Bronchial epithelial cell (primary cell): ENCODE measurements around the gene SLC35G3. TPM values are rescaled to one million over a fixed set of nuclear protein-coding genes. Genes with fewer than 3 reads are reported as not detected.
"Not testable (repeated sequence)": the region's sequence is repeated elsewhere in the genome, so short reads cannot be mapped to it uniquely, and the experiment has no call there.

Source experiments
- DNase-seq: peaks from one replicate; pipeline ENCODE4 v3.0.0-alpha.2; 2010; ENCODE audit warnings: low read depth
- FAIRE-seq: peaks from 2 replicates; lab custom pipeline; 2011; peaks lifted over from hg19 to GRCh38; lab: Jason Lieb, UNC
- H3K27me3 ChIP-seq: 2 replicates; pipeline ENCODE4 v1.5.1; 2011; ENCODE audit warnings: low read length; ENCODE audit not compliant: control insufficient read depth, insufficient read depth
- H3K36me3 ChIP-seq: 2 replicates; pipeline ENCODE4 v1.5.1; 2011; ENCODE audit warnings: low read length; ENCODE audit not compliant: control insufficient read depth, insufficient read depth
- H3K4me3 ChIP-seq: 2 replicates; pipeline ENCODE4 v1.5.1; 2011; ENCODE audit warnings: mild to moderate bottlenecking, low read depth, low read length, control low read depth
- CTCF ChIP-seq: IDR thresholded peaks from 2 replicates; pipeline ENCODE4 v1.5.1; 2011; ENCODE audit warnings: mild to moderate bottlenecking, moderate library complexity, low read length, control low read depth, inconsistent platforms; ENCODE audit not compliant: insufficient read depth, severe bottlenecking
- total RNA-seq: library from RNA; depleted of rRNA; stranded (reverse); fragments of >200 nt; gene quantifications from 2 replicates; pipeline ENCODE4 v1.2.1, GENCODE V29; 2014

SLC35G3 gene
- total RNA-seq: not detected in 2 replicates

GRCh38 chr17:35194001-35194400 lies at the start of gene SLC35G3:
Gene SLC35G3, minus strand, starts transcription at chr17:35194393. Its CDS starts 86 bp downstream, at chr17:35194307.
- not testable (repeated sequence) for H3K4me3 ChIP-seq, H3K27me3 ChIP-seq, DNase-seq, H3K36me3 ChIP-seq, FAIRE-seq

- DNase-seq (peak; percentile 70), FAIRE-seq (peak; percentile 13)
- peak overlapping the region; percentile 74 for H3K4me3 ChIP-seq
- no peak for TF ChIP-seq CTCF
- H3K27me3 ChIP-seq: no peaks in the 10 kb centered on the region
- peaks cover 7% of the 10 kb centered on the region for H3K36me3 ChIP-seq
Measured at GRCh38 chr17:35243561-35244340, 49.6 kb upstream of the SLC35G3 start.

DNA sequence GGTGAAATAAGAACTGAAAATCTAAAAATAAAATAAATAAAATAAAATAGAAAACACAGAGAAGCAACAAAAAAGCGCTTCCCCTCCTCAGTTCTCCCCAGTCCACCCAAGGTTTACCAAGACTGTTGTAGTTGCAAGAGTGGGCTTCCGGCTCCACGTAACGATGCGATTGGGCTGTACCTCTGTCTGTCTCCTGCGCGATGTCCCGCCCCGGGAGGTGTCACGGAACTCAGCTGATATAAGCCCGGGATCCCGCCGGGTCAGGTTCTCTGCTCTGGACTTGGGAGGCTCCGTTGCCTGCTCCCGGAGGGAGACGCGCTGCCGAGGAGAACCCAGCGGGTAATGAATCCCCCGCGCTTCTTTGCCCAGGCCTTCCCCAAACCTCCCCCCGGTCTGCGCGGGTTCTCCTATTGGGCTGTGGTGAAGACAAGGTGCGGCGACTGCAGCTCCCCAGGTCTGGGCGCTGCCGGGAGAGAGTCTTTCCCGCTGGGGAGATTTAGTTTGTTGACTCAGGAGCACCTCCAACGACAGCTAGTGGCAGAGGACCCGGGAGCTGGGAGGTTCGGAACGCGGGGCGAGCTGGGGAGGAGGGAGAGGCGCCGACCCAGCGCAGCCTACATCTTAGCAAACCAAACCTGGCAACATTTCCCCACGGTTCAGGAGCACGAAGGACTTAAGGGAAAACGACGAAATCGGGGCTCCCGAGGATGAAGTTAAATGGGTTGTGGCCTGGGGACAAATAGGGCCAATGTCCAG lies 48.8 kb upstream of the SLC35G3 start, which contains the start of gene SLFN5:
SLFN5 (plus strand) TSS at position 268 of the 756 bp plus-strand sequence. CDS start 15,619 bp downstream, outside the sequence.
- peak; percentile 85 for DNase-seq
- no peaks in the 10 kb centered on the region for H3K27me3 ChIP-seq
- peaks cover 7% of the 10 kb centered on the region for H3K36me3 ChIP-seq
- peak within 1 kb of the TSS; percentile 74 for H3K4me3 ChIP-seq
- no peak for TF ChIP-seq CTCF
- no peak for FAIRE-seq

GRCh38 chr17:35242158-35242804 lies 48.1 kb upstream of the SLC35G3 start:
- DNase-seq (peak; percentile 86), FAIRE-seq (no peak)

DNA sequence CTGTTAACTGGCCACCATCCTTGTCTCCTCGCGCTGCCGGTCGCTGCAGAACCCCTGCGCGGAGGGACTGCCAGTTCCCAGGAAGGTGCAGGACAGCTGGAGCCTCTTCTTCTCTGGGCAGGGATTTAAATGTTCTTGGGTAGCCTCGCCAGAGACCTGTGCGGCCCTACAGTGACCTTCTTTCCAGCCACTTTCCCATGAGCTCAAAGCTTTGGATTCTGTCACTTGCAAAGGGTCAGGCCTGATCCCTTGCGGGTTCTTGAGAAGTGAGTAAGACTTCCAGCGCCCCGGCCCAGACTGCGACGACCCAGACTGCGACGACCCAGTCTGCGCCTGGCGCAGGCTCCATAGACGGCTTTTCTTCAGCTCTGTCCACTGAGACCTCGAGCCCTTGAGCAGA lies 47.3 kb upstream of the SLC35G3 start:
- Histone ChIP-seq H3K27me3 (no peaks in the 10 kb centered on the region), H3K4me3 (peak overlapping the region; percentile 74), H3K36me3 (no peaks in the 10 kb centered on the region)
- FAIRE-seq: no peak
- no peak for DNase-seq
- no peak for TF ChIP-seq CTCF

More at GRCh38 chr17:35242158-35242804, 48.1 kb upstream of the SLC35G3 start:
- peaks cover 2% of the 10 kb centered on the region for H3K36me3 ChIP-seq
- TF ChIP-seq CTCF: peak; percentile 49
- peak overlapping the region; percentile 74 for H3K4me3 ChIP-seq
- no peaks in the 10 kb centered on the region for H3K27me3 ChIP-seq
